ENCODE results near the gene TCF21.

DNA sequence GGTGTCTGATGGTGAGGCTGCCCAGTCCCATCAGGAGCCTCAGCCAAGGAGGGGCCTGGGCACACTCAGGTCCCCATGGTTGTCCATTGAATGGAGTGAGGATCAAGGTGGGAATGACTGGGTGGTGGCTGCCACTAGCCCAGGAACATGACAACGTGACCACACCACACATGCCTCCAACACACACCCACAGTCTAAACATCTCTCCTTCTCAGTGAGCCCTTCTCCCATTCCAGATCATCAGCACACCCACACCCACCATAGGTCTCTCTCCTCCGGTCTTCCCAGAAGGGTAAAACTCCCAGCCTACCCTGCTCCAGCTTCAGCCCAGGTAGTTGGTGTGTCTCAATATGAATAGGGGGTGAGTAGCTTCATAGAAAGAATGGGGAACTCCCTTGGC lies 5.5 kb downstream of the TCF21 start:
- TF ChIP-seq CTCF (IDR thresholded peaks at IDR 0.05), result no peak
- TF ChIP-seq ZFX (IDR thresholded peaks at IDR 0.05; ENCODE audit: borderline replicate concordance), result no peak

Data from 22Rv1 (cell line).